ENCODE results near the gene ZCCHC7. TPM values are rescaled to one million over a fixed set of nuclear protein-coding genes. Genes with fewer than 3 reads are reported as not detected.

Gene ZCCHC7
- polyA plus RNA-seq, 3 donors = 8.7 to 12.9 (median 12.5) TPM

- no peaks in the 10 kb centered on the region for H3K36me3 Mint-ChIP-seq
Measured at GRCh38 chr9:37405764-37406380, 285.5 kb downstream of the ZCCHC7 start.

GRCh38 chr9:37406603-37407401 is 286.4 kb downstream of the ZCCHC7 start:
- H4K20me1 ChIP-seq (ENCODE audit: insufficient read depth, low read length) = no peaks in the 10 kb centered on the region
- H3K4me3 Mint-ChIP-seq = no peak overlapping the region
- H3K4me1 Mint-ChIP-seq = no peaks in the 10 kb centered on the region
- no peak overlapping the region for H3K27ac Mint-ChIP-seq
- H3K27ac ChIP-seq (ENCODE audit: low read depth in 1 of 2, low read length in 2 of 2) = no peak overlapping the region
- H3K27me3 Mint-ChIP-seq (ENCODE audit: low read depth in 3 of 3) = peaks cover 0 to 5% (median 0%) of the 10 kb centered on the region in 3 donors
- H3K27me3 ChIP-seq (ENCODE audit: control insufficient read depth in 2 of 2, insufficient read depth in 2 of 2, low read length in 2 of 2) = no peaks in the 10 kb centered on the region
- no peaks in the 10 kb centered on the region for H3K36me3 ChIP-seq (replicated peaks in 1 of 2; ENCODE audit: control insufficient read depth in 1 of 2, insufficient read depth in 2 of 2, low read length in 2 of 2)
- no peak for DNase-seq
- no peaks in the 10 kb centered on the region for H3K9me3 ChIP-seq (replicated peaks in 1 of 2; ENCODE audit: control insufficient read depth in 1 of 2, insufficient read depth in 1 of 2, low read length in 2 of 2)
- no peaks in the 10 kb centered on the region for H3K36me3 Mint-ChIP-seq
- TF ChIP-seq CTCF (IDR thresholded peaks at IDR 0.05) = no peak
- H2AFZ ChIP-seq (ENCODE audit: insufficient read depth, low read depth, low read length, poor library complexity, severe bottlenecking) = no peak overlapping the region
- intact Hi-C loops (cut with micrococcal nuclease) = no loop called here
- no peak overlapping the region for H3K4me2 ChIP-seq (replicated peaks; ENCODE audit: extremely low read depth, low read length, poor library complexity, severe bottlenecking)
- H3K9me3 Mint-ChIP-seq = no peaks in the 10 kb centered on the region
- H3K4me1 ChIP-seq (ENCODE audit: control insufficient read depth in 1 of 2, insufficient read depth in 2 of 2, low read length in 2 of 2) = no peaks in the 10 kb centered on the region
- WGBS (ENCODE audit: insufficient coverage) = 96% methylated on average over 7 of the region's 11 CpGs
- H3K9ac ChIP-seq (ENCODE audit: insufficient read depth, low read length, poor library complexity, severe bottlenecking) = no peak overlapping the region
- H3K4me3 ChIP-seq (replicated peaks in 1 of 3; ENCODE audit: low read depth in 2 of 3, low read length in 3 of 3) = no peak overlapping the region
- H3K79me2 ChIP-seq (ENCODE audit: insufficient read depth, low read length) = no peaks in the 10 kb centered on the region

More at GRCh38 chr9:37405764-37406380, 285.5 kb downstream of the ZCCHC7 start:
- Histone ChIP-seq H3K4me3 (replicated peaks in 1 of 3; ENCODE audit: low read depth in 2 of 3, low read length in 3 of 3) (no peak overlapping the region), H3K36me3 (replicated peaks in 1 of 2; ENCODE audit: control insufficient read depth in 1 of 2, insufficient read depth in 2 of 2, low read length in 2 of 2) (no peaks in the 10 kb centered on the region), H3K4me1 (ENCODE audit: control insufficient read depth in 1 of 2, insufficient read depth in 2 of 2, low read length in 2 of 2) (no peaks in the 10 kb centered on the region), H3K9ac (ENCODE audit: insufficient read depth, low read length, poor library complexity, severe bottlenecking) (no peak overlapping the region), H3K27me3 (ENCODE audit: control insufficient read depth in 2 of 2, insufficient read depth in 2 of 2, low read length in 2 of 2) (no peaks in the 10 kb centered on the region), H3K4me2 (replicated peaks; ENCODE audit: extremely low read depth, low read length, poor library complexity, severe bottlenecking) (no peak overlapping the region), H4K20me1 (ENCODE audit: insufficient read depth, low read length) (no peaks in the 10 kb centered on the region), H3K79me2 (ENCODE audit: insufficient read depth, low read length) (no peaks in the 10 kb centered on the region), H2AFZ (ENCODE audit: insufficient read depth, low read depth, low read length, poor library complexity, severe bottlenecking) (no peak overlapping the region), H3K27ac (ENCODE audit: low read depth in 1 of 2, low read length in 2 of 2) (no peak overlapping the region), H3K9me3 (replicated peaks in 1 of 2; ENCODE audit: control insufficient read depth in 1 of 2, insufficient read depth in 1 of 2, low read length in 2 of 2) (no peaks in the 10 kb centered on the region)
- 95% methylated on average over 3 of the region's 10 CpGs for WGBS (ENCODE audit: insufficient coverage)
- TF ChIP-seq CTCF (IDR thresholded peaks at IDR 0.05) = no peak
- no peak overlapping the region for H3K27ac Mint-ChIP-seq
- intact Hi-C loops (cut with micrococcal nuclease) = no loop called here
- no peaks in the 10 kb centered on the region for H3K9me3 Mint-ChIP-seq
- H3K4me3 Mint-ChIP-seq = no peak overlapping the region
- peaks cover 0 to 6% (median 0%) of the 10 kb centered on the region in 3 donors for H3K27me3 Mint-ChIP-seq (ENCODE audit: low read depth in 3 of 3)
- no peak for DNase-seq
- H3K4me1 Mint-ChIP-seq = no peaks in the 10 kb centered on the region
